D721Med (cell line): ENCODE measurements around the gene SLC22A5.

Source experiments
- DNase-seq: peaks from one replicate; pipeline ENCODE4 v3.0.0; 2011; ENCODE audit warnings: low spot score; ENCODE audit not compliant: insufficient read length
- FAIRE-seq: peaks from 2 replicates; lab custom pipeline; 2011; peaks lifted over from hg19 to GRCh38; lab: Jason Lieb, UNC
- TF ChIP-seq, protein P1 (sequence below): IDR thresholded peaks from 2 replicates; pipeline ENCODE4 v1.5.1; 2012; ENCODE audit warnings: mild to moderate bottlenecking, control low read depth; ENCODE audit not compliant: insufficient read depth; ENCODE audit errors: missing control alignments

Gene SLC22A5

DNA sequence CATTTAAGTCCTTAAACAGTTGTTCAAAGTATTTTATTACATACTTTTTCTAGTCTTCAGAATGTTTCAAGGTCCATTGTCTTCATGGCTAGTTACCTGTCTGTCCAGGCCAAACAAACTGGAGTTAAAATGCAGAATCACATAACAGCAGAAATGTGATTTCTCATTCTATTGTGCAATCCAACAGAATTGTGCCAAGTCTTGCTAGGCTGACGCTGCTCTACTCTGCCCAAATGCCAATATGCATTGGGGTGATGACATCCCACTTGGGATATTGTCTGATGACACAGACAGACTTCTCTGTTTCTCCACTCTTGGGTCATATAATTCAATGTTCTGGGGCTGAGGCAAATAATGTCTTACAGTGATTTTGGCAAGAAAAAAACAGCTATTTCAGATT, 5.2 kb upstream of the SLC22A5 start:
- no peak for FAIRE-seq
- no peak for DNase-seq
- TF ChIP-seq, protein P1, sequence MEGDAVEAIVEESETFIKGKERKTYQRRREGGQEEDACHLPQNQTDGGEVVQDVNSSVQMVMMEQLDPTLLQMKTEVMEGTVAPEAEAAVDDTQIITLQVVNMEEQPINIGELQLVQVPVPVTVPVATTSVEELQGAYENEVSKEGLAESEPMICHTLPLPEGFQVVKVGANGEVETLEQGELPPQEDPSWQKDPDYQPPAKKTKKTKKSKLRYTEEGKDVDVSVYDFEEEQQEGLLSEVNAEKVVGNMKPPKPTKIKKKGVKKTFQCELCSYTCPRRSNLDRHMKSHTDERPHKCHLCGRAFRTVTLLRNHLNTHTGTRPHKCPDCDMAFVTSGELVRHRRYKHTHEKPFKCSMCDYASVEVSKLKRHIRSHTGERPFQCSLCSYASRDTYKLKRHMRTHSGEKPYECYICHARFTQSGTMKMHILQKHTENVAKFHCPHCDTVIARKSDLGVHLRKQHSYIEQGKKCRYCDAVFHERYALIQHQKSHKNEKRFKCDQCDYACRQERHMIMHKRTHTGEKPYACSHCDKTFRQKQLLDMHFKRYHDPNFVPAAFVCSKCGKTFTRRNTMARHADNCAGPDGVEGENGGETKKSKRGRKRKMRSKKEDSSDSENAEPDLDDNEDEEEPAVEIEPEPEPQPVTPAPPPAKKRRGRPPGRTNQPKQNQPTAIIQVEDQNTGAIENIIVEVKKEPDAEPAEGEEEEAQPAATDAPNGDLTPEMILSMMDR = no peak

DNA sequence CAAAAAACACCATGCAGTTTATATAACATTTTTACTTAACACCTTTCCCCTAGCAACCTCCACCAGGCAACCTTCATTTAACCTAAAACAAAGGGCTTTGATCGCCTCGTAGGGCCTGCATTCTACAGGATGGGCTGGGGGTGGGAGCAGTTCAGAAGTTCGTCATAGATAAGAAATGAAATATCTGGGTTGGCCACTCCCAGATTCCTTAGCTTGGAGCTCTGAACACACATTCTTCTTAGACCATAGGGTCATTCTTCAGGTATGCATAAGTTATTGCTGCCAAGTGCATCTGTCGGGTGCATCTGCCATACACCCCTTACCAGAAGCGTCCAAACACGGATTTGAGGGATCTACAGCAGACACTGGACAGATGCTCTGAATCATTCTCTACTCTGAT, 4.3 kb upstream of the SLC22A5 start:
- FAIRE-seq (no peak), DNase-seq (no peak)
- TF ChIP-seq, protein P1 = no peak

DNA sequence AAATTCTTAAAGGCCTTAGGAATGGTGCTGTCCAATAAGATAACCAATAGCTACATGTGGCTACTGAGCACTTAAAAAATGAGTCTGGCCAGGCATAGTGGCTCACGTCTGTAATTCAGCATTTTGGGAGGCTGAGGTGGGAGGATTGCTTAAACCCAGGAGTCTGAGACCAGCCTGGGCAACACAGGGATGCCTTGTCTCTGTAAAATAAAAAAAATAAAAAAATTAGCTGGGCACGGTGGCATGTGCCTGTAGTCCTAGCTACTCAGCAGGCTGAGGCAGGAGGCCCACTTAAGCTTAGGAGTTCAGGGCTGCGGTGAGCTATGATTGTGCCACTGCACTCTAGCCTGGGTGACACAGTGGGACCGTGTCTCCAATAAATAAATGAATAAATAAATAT, 1.3 kb upstream of the SLC22A5 start:
- TF ChIP-seq, protein P1 = no peak
- no peak for DNase-seq
- FAIRE-seq = no peak

DNA sequence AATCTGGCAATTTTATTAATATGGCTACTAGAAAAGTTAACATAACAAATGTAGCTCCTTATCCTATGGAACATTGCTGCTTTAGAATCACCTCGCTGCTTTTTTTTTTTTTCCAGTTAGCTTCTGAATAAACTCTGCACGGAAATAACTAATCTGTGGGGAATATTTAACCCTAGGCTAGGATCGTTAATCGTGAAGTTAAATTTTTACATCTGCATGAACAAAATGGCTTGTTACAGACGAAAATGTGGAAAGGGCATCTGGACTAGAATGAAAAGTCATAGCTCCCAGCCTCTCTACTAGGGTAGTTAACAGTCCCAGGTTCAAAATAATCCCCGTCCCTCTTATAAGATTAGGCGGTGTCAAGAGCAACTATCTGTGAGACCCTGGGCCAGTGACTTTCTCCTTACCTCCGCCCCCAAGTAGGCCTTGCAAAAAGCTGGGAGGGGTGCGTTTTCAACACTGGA, 470 bp upstream of the SLC22A5 start:
- DNase-seq (no peak), FAIRE-seq (no peak)

DNA sequence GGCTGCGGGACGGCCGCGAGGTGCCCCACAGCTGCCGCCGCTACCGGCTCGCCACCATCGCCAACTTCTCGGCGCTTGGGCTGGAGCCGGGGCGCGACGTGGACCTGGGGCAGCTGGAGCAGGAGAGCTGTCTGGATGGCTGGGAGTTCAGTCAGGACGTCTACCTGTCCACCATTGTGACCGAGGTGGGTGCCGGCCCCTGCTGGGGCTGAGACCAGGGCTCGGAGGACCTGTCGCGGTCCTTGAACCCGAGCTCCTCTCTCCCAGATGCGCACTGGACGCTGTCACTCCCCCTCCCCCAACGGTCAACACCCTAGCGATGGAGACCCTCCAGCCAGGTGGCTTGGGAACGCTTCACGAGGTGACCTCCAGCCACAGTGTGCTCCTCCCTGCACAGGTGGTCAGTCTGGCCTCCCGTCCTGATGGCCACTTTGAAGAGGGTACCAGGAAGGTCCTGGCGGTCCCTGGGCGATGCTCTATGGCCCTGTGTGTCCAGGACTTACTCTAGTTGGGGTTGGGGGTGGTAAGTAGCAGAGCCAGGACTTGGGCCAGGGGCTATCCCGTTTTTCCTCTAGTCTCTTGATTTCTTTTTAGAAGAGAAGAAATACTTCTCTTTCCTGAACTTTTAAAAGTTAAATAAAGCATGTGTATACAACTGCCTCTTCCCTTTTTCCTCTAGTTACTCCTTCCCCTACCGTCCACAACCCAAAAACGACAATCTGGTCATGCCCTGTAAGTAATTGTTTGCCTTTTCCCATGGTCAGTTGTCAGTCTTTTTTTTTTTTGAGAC, 866 bp downstream of the SLC22A5 start:
- DNase-seq (no peak), FAIRE-seq (no peak)
- TF ChIP-seq, protein P1 = no peak

More for the DNA sequence above, 470 bp upstream of the SLC22A5 start:
- TF ChIP-seq, protein P1 = no peak

DNA sequence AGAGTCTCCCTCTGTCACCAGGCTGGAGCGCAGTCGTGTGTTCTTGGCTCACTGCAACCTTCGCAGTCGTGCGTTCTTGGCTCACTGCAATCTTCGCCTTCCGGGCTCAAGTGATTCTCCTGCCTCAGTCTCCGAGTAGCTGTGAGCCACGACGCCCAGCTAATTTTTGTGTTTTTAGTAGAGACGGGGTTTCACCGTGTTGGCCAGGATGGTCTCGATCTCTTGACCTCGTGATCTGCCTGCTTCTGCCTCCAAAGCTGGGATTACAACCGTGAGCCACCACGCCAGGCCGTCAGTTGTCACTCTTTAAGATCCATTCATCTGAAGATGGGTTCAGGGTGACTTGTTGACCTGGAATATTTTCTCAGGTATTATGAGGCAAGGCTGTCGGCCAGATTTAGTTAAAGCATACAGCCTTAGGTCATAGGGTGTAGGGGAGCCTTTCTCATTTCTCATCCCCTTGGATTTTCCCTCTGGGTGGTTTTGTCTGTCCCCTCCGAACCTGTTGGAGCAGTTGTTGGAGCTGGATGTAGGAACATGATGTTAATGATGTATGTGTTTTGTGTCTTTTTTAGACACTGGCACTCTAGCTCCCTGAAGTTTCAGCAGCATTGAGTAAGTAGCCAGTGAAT, 1.6 kb downstream of the SLC22A5 start:
- TF ChIP-seq, protein P1 = no peak
- DNase-seq = no peak
- FAIRE-seq = no peak

DNA sequence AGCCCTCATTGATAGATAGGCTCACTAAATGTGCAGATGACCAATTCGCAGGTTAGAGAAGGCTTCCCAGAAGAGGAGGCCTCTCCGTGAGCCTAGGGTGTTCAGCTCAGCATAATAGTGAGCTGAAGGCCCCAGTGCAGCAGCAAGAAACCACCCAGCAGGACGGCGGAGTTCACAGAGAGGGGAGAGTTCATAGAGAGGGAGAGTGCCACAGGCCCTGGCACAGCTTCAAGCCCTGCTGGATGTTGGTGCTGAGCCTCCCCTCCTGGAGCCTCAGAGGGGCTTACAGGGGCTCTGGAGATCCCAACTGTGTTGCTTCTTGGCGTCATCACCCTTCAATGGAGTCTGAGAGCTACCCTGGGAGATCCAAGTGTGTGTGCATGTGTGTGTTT, 2.1 kb downstream of the SLC22A5 start:
- FAIRE-seq = no peak
- no peak for DNase-seq
- TF ChIP-seq, protein P1 = no peak
